ENCODE data around the gene PHLDB2.

GRCh38 chr3:111923806-111924205, 64.7 kb downstream of the PHLDB2 start:
- TF ChIP-seq EZH2 (IDR thresholded peaks at IDR 0.05; ENCODE audit: low read length, missing control alignments), result no peak
- no peak for TF ChIP-seq CTCF (conservative IDR thresholded peaks at IDR 0.05 in 1 of 2, IDR thresholded peaks at IDR 0.05 in 1 of 2; ENCODE audit: low read depth in 1 of 2, low read length in 2 of 2)
